MM.1S (cell line): ENCODE data around the gene MEX3C.
A peak's percentile ranks its signal among the peaks of the same experiment; 100 is the strongest.

Experiments used
- DNase-seq: peaks from one replicate; pipeline ENCODE4 v3.0.0-alpha.2; 2015
- H2AFZ ChIP-seq: fragments of 300-600 bp; sonication (generic); 2 replicates; pipeline ENCODE4 v1.6.0; 2016; ENCODE audit warnings: antibody characterized with exemption, low read length
- H3F3A ChIP-seq: fragments of 300-600 bp; sonication (generic); 2 replicates; pipeline ENCODE4 v1.6.1; 2016; ENCODE audit warnings: mild to moderate bottlenecking, antibody characterized with exemption, low read length, moderate library complexity, mixed read lengths; ENCODE audit not compliant: insufficient read depth
- H3K27ac ChIP-seq: fragments of 300-600 bp; sonication (generic); 2 replicates; pipeline ENCODE4 v1.5.1; 2016; ENCODE audit warnings: mild to moderate bottlenecking, low read length
- H3K27me3 ChIP-seq: fragments of 300-600 bp; sonication (generic); replicated peaks from 2 replicates; pipeline ENCODE4 v1.6.0; 2016; ENCODE audit warnings: low read length; ENCODE audit not compliant: insufficient read depth
- H3K36me3 ChIP-seq: fragments of 300-600 bp; sonication (generic); replicated peaks from 2 replicates; pipeline ENCODE4 v1.6.1; 2016; ENCODE audit warnings: mild to moderate bottlenecking, low read length, mixed read lengths; ENCODE audit not compliant: insufficient read depth
- H3K4me1 ChIP-seq: fragments of 300-600 bp; sonication (generic); 2 replicates; pipeline ENCODE4 v1.6.1; 2016; ENCODE audit warnings: low read length, mixed read lengths
- H3K4me2 ChIP-seq: fragments of 300-600 bp; sonication (generic); 2 replicates; pipeline ENCODE4 v1.6.0; 2016; ENCODE audit warnings: low read depth, low read length
- H3K4me3 ChIP-seq: fragments of 300-600 bp; sonication (generic); 2 replicates; pipeline ENCODE4 v1.5.1; 2016; ENCODE audit warnings: low read length, mixed read lengths
- H3K79me2 ChIP-seq: fragments of 300-600 bp; sonication (generic); 2 replicates; pipeline ENCODE4 v1.6.1; 2016; ENCODE audit warnings: mixed run types, low read length, mixed read lengths
- H3K9ac ChIP-seq: fragments of 300-600 bp; sonication (generic); 2 replicates; pipeline ENCODE4 v1.6.1; 2016; ENCODE audit warnings: low read length, mixed read lengths
- H3K9me2 ChIP-seq: fragments of 300-600 bp; sonication (generic); replicated peaks from 2 replicates; pipeline ENCODE4 v1.6.1; 2016; ENCODE audit warnings: mild to moderate bottlenecking, low read length, mixed read lengths; ENCODE audit not compliant: insufficient read depth
- H3K9me3 ChIP-seq: fragments of 300-600 bp; sonication (generic); replicated peaks from 2 replicates; pipeline ENCODE4 v1.6.1; 2016; ENCODE audit warnings: mild to moderate bottlenecking, low read length, mixed read lengths; ENCODE audit not compliant: insufficient read depth
- H4K20me1 ChIP-seq: fragments of 300-600 bp; sonication (generic); 2 replicates; pipeline ENCODE4 v1.6.1; 2016; ENCODE audit warnings: mild to moderate bottlenecking, low read length, moderate library complexity, mixed read lengths; ENCODE audit not compliant: insufficient read depth
- EZH2 ChIP-seq: fragments of 300-600 bp; sonication (generic); optimal IDR thresholded peaks from 2 replicates; pipeline ENCODE3; 2017; ENCODE audit warnings: low read depth, mild to moderate bottlenecking, antibody characterized with exemption, low read length, mixed read lengths
- EZH2phosphoT487 ChIP-seq: fragments of 300-600 bp; sonication (generic); IDR thresholded peaks from 2 replicates; pipeline ENCODE4 v1.6.1; 2018; ENCODE audit warnings: antibody characterized with exemption, low read length
- TF ChIP-seq, protein P1 (sequence below): fragments of 300-600 bp; sonication (generic); IDR thresholded peaks from 2 replicates; pipeline ENCODE4 v1.5.1; 2016; ENCODE audit warnings: antibody characterized with exemption, low read length, mixed read lengths

Gene MEX3C

DNA sequence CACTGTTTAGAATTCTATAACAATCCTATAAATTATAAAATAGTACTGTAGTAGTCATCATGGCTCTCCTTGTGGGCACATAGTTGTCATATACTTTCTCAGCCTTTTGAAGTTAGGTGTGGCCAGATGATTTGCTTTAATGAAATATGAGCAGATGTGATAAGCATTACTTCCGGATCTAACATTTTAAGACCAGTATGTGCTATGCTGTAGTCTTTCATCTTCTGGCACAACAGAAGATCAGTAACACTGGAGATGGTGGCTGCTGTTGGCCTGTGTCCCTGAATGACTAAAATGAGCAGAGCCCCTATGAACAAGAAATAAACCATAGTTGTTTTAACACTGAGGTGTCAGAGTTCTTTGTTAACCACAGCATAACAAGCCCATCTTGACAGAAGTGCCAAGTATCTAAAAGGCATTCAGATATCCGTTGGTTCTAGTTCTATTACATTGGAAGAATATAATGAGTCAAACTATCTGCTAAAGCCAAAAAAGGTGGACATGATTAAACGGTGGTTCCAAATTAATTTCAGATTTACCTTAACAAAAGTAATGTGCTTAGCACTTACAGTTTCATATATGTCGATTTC is 6.3 kb downstream of the MEX3C start:
- Histone ChIP-seq H2AFZ (no peak overlapping the region), H3K9ac (no peak overlapping the region), H3K4me1 (peaks cover 50% of the 10 kb centered on the region), H3K36me3 (peaks cover 4% of the 10 kb centered on the region; the same call in 1 of the 2 replicates), H3F3A (peaks cover 11% of the 10 kb centered on the region; the same call in 1 of the 2 replicates), H3K27me3 (no peaks in the 10 kb centered on the region), H3K4me2 (peak overlapping the region; percentile 83), H3K4me3 (no peak overlapping the region), H3K27ac (peak overlapping the region; percentile 14; the same call in 1 of the 2 replicates), H3K9me2 (no peaks in the 10 kb centered on the region), H4K20me1 (peaks cover 16% of the 10 kb centered on the region; the same call in 1 of the 2 replicates), H3K79me2 (peaks cover 100% of the 10 kb centered on the region), H3K9me3 (no peaks in the 10 kb centered on the region)
- TF ChIP-seq, protein P1, sequence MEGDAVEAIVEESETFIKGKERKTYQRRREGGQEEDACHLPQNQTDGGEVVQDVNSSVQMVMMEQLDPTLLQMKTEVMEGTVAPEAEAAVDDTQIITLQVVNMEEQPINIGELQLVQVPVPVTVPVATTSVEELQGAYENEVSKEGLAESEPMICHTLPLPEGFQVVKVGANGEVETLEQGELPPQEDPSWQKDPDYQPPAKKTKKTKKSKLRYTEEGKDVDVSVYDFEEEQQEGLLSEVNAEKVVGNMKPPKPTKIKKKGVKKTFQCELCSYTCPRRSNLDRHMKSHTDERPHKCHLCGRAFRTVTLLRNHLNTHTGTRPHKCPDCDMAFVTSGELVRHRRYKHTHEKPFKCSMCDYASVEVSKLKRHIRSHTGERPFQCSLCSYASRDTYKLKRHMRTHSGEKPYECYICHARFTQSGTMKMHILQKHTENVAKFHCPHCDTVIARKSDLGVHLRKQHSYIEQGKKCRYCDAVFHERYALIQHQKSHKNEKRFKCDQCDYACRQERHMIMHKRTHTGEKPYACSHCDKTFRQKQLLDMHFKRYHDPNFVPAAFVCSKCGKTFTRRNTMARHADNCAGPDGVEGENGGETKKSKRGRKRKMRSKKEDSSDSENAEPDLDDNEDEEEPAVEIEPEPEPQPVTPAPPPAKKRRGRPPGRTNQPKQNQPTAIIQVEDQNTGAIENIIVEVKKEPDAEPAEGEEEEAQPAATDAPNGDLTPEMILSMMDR: no peak
- no peak for TF ChIP-seq EZH2
- TF ChIP-seq EZH2phosphoT487: no peak
- DNase-seq: peak; percentile 50

DNA sequence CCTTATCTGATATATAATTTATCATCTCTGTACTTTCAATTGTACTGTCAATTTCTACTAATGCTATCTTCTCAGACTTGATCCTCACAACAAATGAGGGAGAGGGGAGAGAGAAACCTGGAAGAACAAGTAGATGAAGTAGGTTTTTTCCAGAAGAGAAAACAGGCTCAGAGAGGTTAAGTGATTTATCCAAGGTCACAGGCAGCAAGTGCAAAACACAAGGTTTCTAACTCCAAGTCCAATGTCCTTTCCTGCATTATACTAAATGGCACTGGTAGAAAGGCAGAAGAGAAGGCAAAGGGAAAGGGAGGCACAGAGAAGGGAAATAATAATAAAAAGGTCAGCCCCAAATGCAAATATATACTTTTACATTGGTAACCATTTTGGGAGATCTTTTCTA is 7.5 kb downstream of the MEX3C start:
- H3K79me2 ChIP-seq: peaks cover 100% of the 10 kb centered on the region
- no peaks in the 10 kb centered on the region for H3K9me3 ChIP-seq
- H4K20me1 ChIP-seq: peaks cover 14% of the 10 kb centered on the region; the same call in 1 of the 2 replicates
- 0 out of 2 replicates have a peak, but pooled peaks cover 4% of the 10 kb centered on the region for H3F3A ChIP-seq
- H3K9me2 ChIP-seq: no peaks in the 10 kb centered on the region
- DNase-seq: no peak
- H3K9ac ChIP-seq: no peak overlapping the region
- H3K27me3 ChIP-seq: no peaks in the 10 kb centered on the region
- H3K4me3 ChIP-seq: no peak overlapping the region
- TF ChIP-seq EZH2phosphoT487 (no peak), EZH2 (no peak)
- TF ChIP-seq, protein P1: no peak
- no peak overlapping the region for H3K27ac ChIP-seq
- H3K4me2 ChIP-seq: no peak overlapping the region
- H2AFZ ChIP-seq: no peak overlapping the region
- H3K4me1 ChIP-seq: peaks cover 51% of the 10 kb centered on the region
- peaks cover 7% of the 10 kb centered on the region; the same call in 1 of the 2 replicates for H3K36me3 ChIP-seq

DNA sequence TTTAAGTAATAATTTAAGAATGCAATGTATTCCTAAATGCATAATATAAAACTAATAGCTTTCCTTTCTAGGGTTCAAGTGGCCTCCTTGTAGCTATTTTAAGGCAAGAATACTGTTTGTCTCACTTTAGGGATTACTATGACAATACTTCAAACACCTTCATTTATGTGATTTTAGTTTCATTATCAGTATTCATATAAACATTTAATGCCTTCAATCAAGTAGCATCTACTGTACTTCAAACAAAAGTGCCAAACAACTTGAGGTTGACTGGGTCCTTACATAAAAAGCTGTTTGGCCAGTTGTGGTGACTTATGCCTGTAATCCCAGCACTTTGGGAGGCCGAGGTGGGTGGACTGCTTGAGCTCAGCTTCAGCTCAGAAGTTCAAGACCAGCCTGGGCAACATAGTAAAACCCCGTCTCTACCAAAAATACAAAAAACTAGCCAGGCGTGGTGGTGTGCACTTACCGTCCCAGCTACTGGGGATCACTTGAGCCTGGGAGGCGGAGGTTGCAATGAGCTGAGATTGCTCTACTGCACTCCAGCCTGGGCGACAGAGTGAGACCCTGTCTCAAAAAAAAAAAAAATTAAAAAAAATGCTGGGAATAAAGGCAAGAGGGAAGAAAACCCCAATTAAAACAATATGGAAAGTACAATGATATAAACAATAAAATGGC is 9.3 kb downstream of the MEX3C start:
- no peaks in the 10 kb centered on the region for H3K27me3 ChIP-seq
- peak; percentile 36 for DNase-seq
- no peaks in the 10 kb centered on the region for H3K9me3 ChIP-seq
- 0 out of 2 replicates have a peak, but pooled peaks cover 4% of the 10 kb centered on the region for H3F3A ChIP-seq
- peaks cover 8% of the 10 kb centered on the region; the same call in 1 of the 2 replicates for H3K36me3 ChIP-seq
- no peak overlapping the region; the same call in 1 of the 2 replicates for H3K27ac ChIP-seq
- H3K9me2 ChIP-seq: no peaks in the 10 kb centered on the region
- H3K4me3 ChIP-seq: no peak overlapping the region
- H3K79me2 ChIP-seq: peaks cover 100% of the 10 kb centered on the region
- H3K4me1 ChIP-seq: peaks cover 54% of the 10 kb centered on the region
- peaks cover 16% of the 10 kb centered on the region; the same call in 1 of the 2 replicates for H4K20me1 ChIP-seq
- no peak for TF ChIP-seq EZH2
- TF ChIP-seq, protein P1: no peak
- H3K4me2 ChIP-seq: peak overlapping the region; percentile 1; the same call in 1 of the 2 replicates
- no peak overlapping the region for H2AFZ ChIP-seq
- H3K9ac ChIP-seq: no peak overlapping the region
